DMS153 treated with DMSO at 0.1 percent for 48 hours (cell line): ENCODE data around the gene ABCA7.

Source experiments
- DNase-seq: peaks from one replicate; lab custom pipeline; 2025; ENCODE audit not compliant: unreplicated experiment; lab: John Stamatoyannopoulos, UW

ABCA7 gene

GRCh38 chr19:1086613-1087012 is 46.7 kb downstream of the ABCA7 start:
- DNase-seq = no peak

GRCh38 chr19:1087813-1088415 is 48.0 kb downstream of the ABCA7 start:
- no peak for DNase-seq

GRCh38 chr19:1088416-1089010 is 48.6 kb downstream of the ABCA7 start:
- DNase-seq = no peak

- no peak for DNase-seq
Measured at GRCh38 chr19:1089126-1089771, 49.3 kb downstream of the ABCA7 start.

GRCh38 chr19:1089891-1090290 is 50.0 kb downstream of the ABCA7 start:
- DNase-seq = no peak

- DNase-seq = no peak
Measured at GRCh38 chr19:1090731-1091543, 51.0 kb downstream of the ABCA7 start.

- DNase-seq = no peak
Measured at GRCh38 chr19:1091544-1092175, 51.8 kb downstream of the ABCA7 start.

- DNase-seq = no peak
Measured at GRCh38 chr19:1093330-1093729, 53.4 kb downstream of the ABCA7 start.

- no peak for DNase-seq
Measured at GRCh38 chr19:1093811-1094553, 54.1 kb downstream of the ABCA7 start.

- DNase-seq = no peak
Measured at GRCh38 chr19:1094655-1094977, 54.7 kb downstream of the ABCA7 start.

GRCh38 chr19:1094978-1095701 is 55.2 kb downstream of the ABCA7 start, which contains the start of gene POLR2E:
POLR2E (minus strand) TSS chr19:1095375; CDS start chr19:1095315, 60 bp downstream.
- peak; percentile 33 for DNase-seq

- DNase-seq = no peak
Measured at GRCh38 chr19:1097810-1098176, 57.9 kb downstream of the ABCA7 start.

GRCh38 chr19:1098177-1099051 is 58.5 kb downstream of the ABCA7 start:
- DNase-seq = no peak

- DNase-seq = no peak
Measured at GRCh38 chr19:1101337-1101698, 61.4 kb downstream of the ABCA7 start.

GRCh38 chr19:1102407-1103131 is 62.7 kb downstream of the ABCA7 start:
- no peak for DNase-seq

GRCh38 chr19:1103132-1103707 is 63.3 kb downstream of the ABCA7 start:
- no peak for DNase-seq

GRCh38 chr19:1103708-1104310 is 63.9 kb downstream of the ABCA7 start, which contains the start of gene GPX4:
GPX4 (plus strand) TSS chr19:1103994; CDS start chr19:1104044, 50 bp downstream.
- peak; percentile 70 for DNase-seq
